Measurements from ENCODE around the gene KLF18.
"Not testable (repeated sequence)": the region's sequence is repeated elsewhere in the genome, so short reads cannot be mapped to it uniquely, and the experiment has no call there.

Gene KLF18

DNA sequence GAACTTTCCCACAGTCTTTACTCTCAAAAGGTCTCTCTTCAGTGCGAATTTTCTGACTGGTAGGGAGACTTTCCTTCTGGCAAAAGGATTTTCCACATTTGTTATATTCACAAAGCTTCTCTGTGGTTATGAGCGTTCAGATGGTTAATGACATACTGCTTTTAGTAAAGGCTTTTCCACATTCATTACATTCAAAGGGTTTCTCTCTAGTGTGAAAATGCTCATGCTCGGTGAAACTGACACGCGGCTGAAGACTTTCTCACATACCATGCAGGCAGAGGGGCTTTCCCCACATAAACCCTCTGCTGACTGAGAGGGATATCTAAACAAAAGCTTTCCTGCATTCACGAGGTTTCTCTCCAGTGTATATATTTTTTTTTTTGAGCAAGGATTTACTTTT, 9.9 kb upstream of the KLF18 start:
- peaks cover 0 to 8% (median 0%) of the 10 kb centered on the region in 5 donors for H3K27me3 ChIP-seq (ENCODE audit: control insufficient read depth in 5 of 5, insufficient read depth in 4 of 5, low read length in 5 of 5)
- H3K4me3 ChIP-seq (ENCODE audit: low read depth in 1 of 5, low read length in 5 of 5), result no peak overlapping the region
- H3K27ac ChIP-seq (ENCODE audit: low read depth, low read length), result no peak overlapping the region
- no peaks in the 10 kb centered on the region for H3K4me1 ChIP-seq (ENCODE audit: control insufficient read depth in 5 of 5, insufficient read depth in 5 of 5, low read length in 5 of 5)
- H3K9ac ChIP-seq (ENCODE audit: low read length in 5 of 5), result no peak overlapping the region
- no peaks in the 10 kb centered on the region for H3K36me3 ChIP-seq (ENCODE audit: control insufficient read depth in 5 of 5, insufficient read depth in 5 of 5, low read length in 5 of 5)
- peaks cover 0 to 4% (median 0%) of the 10 kb centered on the region in 5 donors for H3K9me3 ChIP-seq (ENCODE audit: control insufficient read depth in 5 of 5, low read length in 5 of 5)

- no peak overlapping the region for H3K9ac ChIP-seq (ENCODE audit: low read length in 5 of 5)
These were observed 6.2 kb upstream of the KLF18 start for GRCh38 chr1:44147582-44147981.

DNA sequence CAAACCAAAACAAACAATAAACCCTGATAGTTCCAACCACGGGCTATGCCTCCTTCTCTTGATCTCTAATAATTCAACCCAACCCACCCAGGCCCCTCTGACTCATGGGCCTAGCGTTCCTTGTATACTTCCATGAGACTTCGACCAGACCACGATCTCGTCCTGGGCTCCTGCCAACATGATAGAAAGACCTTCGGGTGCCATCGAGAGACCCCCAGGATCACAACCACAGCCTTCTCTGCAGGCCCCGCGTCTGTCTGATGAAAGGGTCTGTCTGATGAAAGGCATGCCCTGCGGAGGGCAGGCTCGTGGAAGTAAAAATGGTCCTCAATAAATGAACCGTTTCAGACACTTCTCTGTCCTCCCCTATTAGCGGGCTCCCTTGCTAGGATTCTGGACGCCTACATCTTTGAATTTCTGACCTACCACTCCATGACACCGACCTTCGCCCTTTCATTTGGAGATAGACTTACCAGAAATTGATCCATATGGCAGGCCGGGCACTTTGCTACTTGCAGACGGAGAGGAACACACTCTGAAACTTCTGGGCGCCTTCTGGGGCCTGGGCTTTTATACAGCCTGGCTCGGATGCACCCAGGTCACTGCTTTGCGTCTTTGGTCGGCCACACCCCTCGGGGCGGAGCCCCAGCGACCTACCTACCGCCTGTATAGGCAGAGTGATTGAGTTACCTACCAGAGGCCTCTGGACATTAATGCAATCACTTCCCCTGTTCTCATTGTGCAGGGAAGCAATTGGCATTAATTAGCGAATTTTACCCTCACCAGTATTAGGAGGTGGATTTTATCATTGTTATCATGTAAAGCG, 5.3 kb upstream of the KLF18 start:
- H3K4me1 ChIP-seq (ENCODE audit: control insufficient read depth in 5 of 5, insufficient read depth in 5 of 5, low read length in 5 of 5), result no peaks in the 10 kb centered on the region
- H3K9me3 ChIP-seq (ENCODE audit: control insufficient read depth in 5 of 5, low read length in 5 of 5), result peaks cover 5 to 23% (median 18%) of the 10 kb centered on the region in 5 donors
- no peaks in the 10 kb centered on the region for H3K36me3 ChIP-seq (ENCODE audit: control insufficient read depth in 5 of 5, insufficient read depth in 5 of 5, low read length in 5 of 5)
- peaks cover 0 to 5% (median 0%) of the 10 kb centered on the region in 5 donors for H3K27me3 ChIP-seq (ENCODE audit: control insufficient read depth in 5 of 5, insufficient read depth in 4 of 5, low read length in 5 of 5)
- no peak overlapping the region for H3K9ac ChIP-seq (ENCODE audit: low read length in 5 of 5)
- H3K27ac ChIP-seq (ENCODE audit: low read depth, low read length), result no peak overlapping the region
- no peak overlapping the region for H3K4me3 ChIP-seq (ENCODE audit: low read depth in 1 of 5, low read length in 5 of 5)

More at GRCh38 chr1:44147582-44147981, 6.2 kb upstream of the KLF18 start:
- Histone ChIP-seq H3K36me3 (ENCODE audit: control insufficient read depth in 5 of 5, insufficient read depth in 5 of 5, low read length in 5 of 5) (no peaks in the 10 kb centered on the region), H3K27me3 (ENCODE audit: control insufficient read depth in 5 of 5, insufficient read depth in 4 of 5, low read length in 5 of 5) (peaks cover 0 to 7% (median 0%) of the 10 kb centered on the region in 5 donors), H3K4me3 (ENCODE audit: low read depth in 1 of 5, low read length in 5 of 5) (no peak overlapping the region), H3K4me1 (ENCODE audit: control insufficient read depth in 5 of 5, insufficient read depth in 5 of 5, low read length in 5 of 5) (no peaks in the 10 kb centered on the region), H3K9me3 (ENCODE audit: control insufficient read depth in 5 of 5, low read length in 5 of 5) (peaks cover 5 to 23% (median 18%) of the 10 kb centered on the region in 5 donors), H3K27ac (ENCODE audit: low read depth, low read length) (no peak overlapping the region)

DNA sequence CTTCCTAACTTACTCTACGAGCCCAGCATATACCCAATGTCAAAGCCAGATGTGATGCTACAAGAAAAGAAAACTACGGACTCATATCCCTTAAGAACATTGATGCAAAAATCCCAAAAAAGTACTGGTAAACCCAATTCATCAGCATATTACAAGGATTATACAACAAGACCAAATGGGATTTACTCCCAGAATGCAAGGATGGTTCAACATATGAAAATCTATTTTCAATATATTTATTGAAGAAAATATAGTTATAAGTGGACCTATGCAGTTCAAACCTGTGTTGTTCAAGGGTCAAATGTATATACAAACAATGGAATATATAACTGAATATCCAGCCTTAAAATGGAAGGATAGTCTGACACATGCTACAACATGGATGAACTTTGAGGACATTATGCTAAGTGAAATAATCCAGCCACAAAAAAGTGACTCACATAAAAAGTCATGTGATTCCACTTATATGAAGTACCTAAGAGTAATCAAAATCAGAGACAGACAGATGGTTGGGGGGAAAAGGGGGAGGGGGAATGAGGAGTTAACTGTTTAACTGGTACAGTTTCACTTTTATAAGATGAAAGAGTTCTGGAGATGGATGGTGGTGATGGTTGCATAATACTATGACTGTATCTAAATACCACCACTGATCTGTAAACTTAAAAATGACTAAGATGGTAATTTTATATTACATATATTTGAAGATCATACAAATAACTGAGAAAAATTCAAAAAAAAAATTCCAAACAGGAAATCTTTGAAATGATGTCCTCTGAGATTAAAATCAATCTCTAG, 3.7 kb upstream of the KLF18 start:
- H3K4me1 ChIP-seq (ENCODE audit: control insufficient read depth in 5 of 5, insufficient read depth in 5 of 5, low read length in 5 of 5), result no peaks in the 10 kb centered on the region
- H3K9ac ChIP-seq (ENCODE audit: low read length in 5 of 5), result no peak overlapping the region
- no peak overlapping the region for H3K4me3 ChIP-seq (ENCODE audit: low read depth in 1 of 5, low read length in 5 of 5)
- H3K9me3 ChIP-seq (ENCODE audit: control insufficient read depth in 5 of 5, low read length in 5 of 5), result peaks cover 5 to 25% (median 18%) of the 10 kb centered on the region in 5 donors
- no peak overlapping the region for H3K27ac ChIP-seq (ENCODE audit: low read depth, low read length)
- H3K27me3 ChIP-seq (ENCODE audit: control insufficient read depth in 5 of 5, insufficient read depth in 4 of 5, low read length in 5 of 5), result no peaks in the 10 kb centered on the region
- H3K36me3 ChIP-seq (ENCODE audit: control insufficient read depth in 5 of 5, insufficient read depth in 5 of 5, low read length in 5 of 5), result no peaks in the 10 kb centered on the region

GRCh38 chr1:44139565-44139964, 1.9 kb downstream of the KLF18 start:
- not testable (repeated sequence) for H3K4me3 ChIP-seq (ENCODE audit: low read depth in 1 of 5, low read length in 5 of 5); H3K9me3 ChIP-seq (ENCODE audit: control insufficient read depth in 5 of 5, low read length in 5 of 5); H3K4me1 ChIP-seq (ENCODE audit: control insufficient read depth in 5 of 5, insufficient read depth in 5 of 5, low read length in 5 of 5); H3K27me3 ChIP-seq (ENCODE audit: control insufficient read depth in 5 of 5, insufficient read depth in 4 of 5, low read length in 5 of 5); H3K27ac ChIP-seq (ENCODE audit: low read depth, low read length); H3K36me3 ChIP-seq (ENCODE audit: control insufficient read depth in 5 of 5, insufficient read depth in 5 of 5, low read length in 5 of 5); H3K9ac ChIP-seq (ENCODE audit: low read length in 5 of 5)

- peaks cover 0 to 3% (median 0%) of the 10 kb centered on the region in 5 donors for H3K9me3 ChIP-seq (ENCODE audit: control insufficient read depth in 5 of 5, low read length in 5 of 5)
- H3K4me1 ChIP-seq (ENCODE audit: control insufficient read depth in 5 of 5, insufficient read depth in 5 of 5, low read length in 5 of 5), result no peaks in the 10 kb centered on the region
- H3K36me3 ChIP-seq (ENCODE audit: control insufficient read depth in 5 of 5, insufficient read depth in 5 of 5, low read length in 5 of 5), result no peaks in the 10 kb centered on the region
- no peaks in the 10 kb centered on the region for H3K27me3 ChIP-seq (ENCODE audit: control insufficient read depth in 5 of 5, insufficient read depth in 4 of 5, low read length in 5 of 5)
- no peak overlapping the region for H3K9ac ChIP-seq (ENCODE audit: low read length in 5 of 5)
- no peak overlapping the region for H3K4me3 ChIP-seq (ENCODE audit: low read depth in 1 of 5, low read length in 5 of 5)
- no peak overlapping the region for H3K27ac ChIP-seq (ENCODE audit: low read depth, low read length)
These were observed 3.2 kb downstream of the KLF18 start for GRCh38 chr1:44138239-44138638.

DNA sequence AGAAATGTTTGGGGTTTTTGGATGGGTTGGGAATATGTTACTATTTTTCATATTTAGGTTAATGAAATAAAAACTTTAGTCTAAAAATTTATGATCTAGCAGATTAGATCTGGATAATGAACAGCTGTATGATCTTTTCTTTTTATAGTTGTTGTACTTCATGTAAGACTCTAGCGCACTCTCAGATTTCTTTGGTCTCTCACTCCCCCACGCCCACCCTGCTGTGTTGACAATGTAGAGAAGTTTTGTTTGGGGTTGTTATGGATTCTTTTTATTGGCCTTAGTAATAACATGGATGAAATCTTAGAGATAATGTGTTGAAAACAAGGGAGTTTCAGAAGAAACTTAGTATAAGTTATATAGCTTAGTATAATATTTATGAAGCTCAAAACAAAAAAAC, 5.5 kb downstream of the KLF18 start:
- no peaks in the 10 kb centered on the region for H3K36me3 ChIP-seq (ENCODE audit: control insufficient read depth in 5 of 5, insufficient read depth in 5 of 5, low read length in 5 of 5)
- no peaks in the 10 kb centered on the region for H3K4me1 ChIP-seq (ENCODE audit: control insufficient read depth in 5 of 5, insufficient read depth in 5 of 5, low read length in 5 of 5)
- H3K4me3 ChIP-seq (ENCODE audit: low read depth in 1 of 5, low read length in 5 of 5), result no peak overlapping the region
- no peaks in the 10 kb centered on the region for H3K27me3 ChIP-seq (ENCODE audit: control insufficient read depth in 5 of 5, insufficient read depth in 4 of 5, low read length in 5 of 5)
- H3K9me3 ChIP-seq (ENCODE audit: control insufficient read depth in 5 of 5, low read length in 5 of 5), result peaks cover 0 to 2% (median 0%) of the 10 kb centered on the region in 5 donors
- H3K27ac ChIP-seq (ENCODE audit: low read depth, low read length), result no peak overlapping the region
- H3K9ac ChIP-seq (ENCODE audit: low read length in 5 of 5), result no peak overlapping the region

DNA sequence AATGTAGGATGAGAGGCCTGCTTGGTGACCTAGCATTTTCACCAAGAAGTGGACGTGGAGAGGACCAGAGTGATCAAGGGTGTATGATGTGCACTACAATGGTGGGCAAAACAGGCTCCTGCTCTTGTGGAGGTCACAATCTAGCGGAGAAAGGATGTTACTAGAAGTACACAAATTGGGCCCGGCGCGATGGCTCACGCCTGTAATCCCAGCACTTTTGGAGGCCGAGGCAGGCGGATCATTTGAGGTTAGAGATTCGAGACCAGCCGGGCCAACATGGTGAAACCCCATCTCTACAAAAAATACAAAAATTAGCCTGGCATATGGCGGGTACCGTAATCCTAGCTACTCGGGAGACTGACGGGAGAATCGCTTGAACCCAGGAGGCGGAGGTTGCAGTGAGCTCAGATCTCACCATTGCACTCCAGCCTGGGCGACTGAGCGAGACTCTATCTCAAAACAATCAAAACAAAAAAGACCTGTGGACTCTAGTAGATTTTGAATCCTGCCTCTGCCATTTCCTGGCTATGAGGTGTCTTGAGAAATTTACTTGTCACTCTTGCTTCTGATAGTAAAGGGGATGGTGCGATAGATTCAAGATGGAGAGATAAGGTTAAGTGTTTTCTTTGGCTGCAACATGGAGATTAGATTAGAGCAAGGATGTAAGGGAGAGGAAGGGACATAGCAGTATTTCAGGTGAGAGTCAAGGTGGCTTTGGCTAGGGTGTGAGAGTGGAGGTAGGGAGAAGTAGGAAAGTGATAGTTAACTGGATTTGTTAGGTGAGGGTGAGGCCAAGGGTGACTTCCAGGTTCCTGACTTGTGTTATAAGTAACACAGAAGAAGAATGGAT, 7.1 kb downstream of the KLF18 start:
- no peak overlapping the region for H3K4me3 ChIP-seq (ENCODE audit: low read depth in 1 of 5, low read length in 5 of 5)
- H3K4me1 ChIP-seq (ENCODE audit: control insufficient read depth in 5 of 5, insufficient read depth in 5 of 5, low read length in 5 of 5), result no peaks in the 10 kb centered on the region
- no peaks in the 10 kb centered on the region for H3K9me3 ChIP-seq (ENCODE audit: control insufficient read depth in 5 of 5, low read length in 5 of 5)
- no peaks in the 10 kb centered on the region for H3K36me3 ChIP-seq (ENCODE audit: control insufficient read depth in 5 of 5, insufficient read depth in 5 of 5, low read length in 5 of 5)
- H3K27ac ChIP-seq (ENCODE audit: low read depth, low read length), result no peak overlapping the region
- H3K27me3 ChIP-seq (ENCODE audit: control insufficient read depth in 5 of 5, insufficient read depth in 4 of 5, low read length in 5 of 5), result peaks cover 0 to 7% (median 0%) of the 10 kb centered on the region in 5 donors
- H3K9ac ChIP-seq (ENCODE audit: low read length in 5 of 5), result no peak overlapping the region

DNA sequence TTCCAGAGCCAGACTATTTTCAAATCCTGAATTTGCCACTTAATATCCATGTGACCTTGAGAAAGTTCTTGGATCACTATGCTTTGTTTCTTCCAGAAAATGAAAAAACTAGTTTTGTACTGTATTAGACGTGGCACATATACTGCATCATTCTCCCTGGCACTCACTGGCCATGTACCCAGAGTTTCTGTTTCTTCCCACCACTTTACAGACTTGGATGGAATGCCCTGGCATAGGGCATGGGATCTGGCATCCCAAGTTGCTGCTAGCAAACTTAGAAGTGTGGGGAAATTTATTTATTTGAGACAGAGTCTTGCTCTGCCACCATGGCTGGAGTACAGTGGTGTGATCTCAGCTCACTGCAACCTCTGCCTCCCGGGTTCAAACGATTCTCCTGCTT, 10.0 kb downstream of the KLF18 start:
- Histone ChIP-seq H3K27me3 (ENCODE audit: control insufficient read depth in 5 of 5, insufficient read depth in 4 of 5, low read length in 5 of 5) (peaks cover 0 to 8% (median 0%) of the 10 kb centered on the region in 5 donors), H3K36me3 (ENCODE audit: control insufficient read depth in 5 of 5, insufficient read depth in 5 of 5, low read length in 5 of 5) (no peaks in the 10 kb centered on the region), H3K27ac (ENCODE audit: low read depth, low read length) (no peak overlapping the region), H3K9ac (ENCODE audit: low read length in 5 of 5) (no peak overlapping the region), H3K4me3 (ENCODE audit: low read depth in 1 of 5, low read length in 5 of 5) (no peak overlapping the region), H3K9me3 (ENCODE audit: control insufficient read depth in 5 of 5, low read length in 5 of 5) (no peaks in the 10 kb centered on the region), H3K4me1 (ENCODE audit: control insufficient read depth in 5 of 5, insufficient read depth in 5 of 5, low read length in 5 of 5) (no peaks in the 10 kb centered on the region)
